T-helper 1 cell treated with Interleukin-12 subunit alpha and Interleukin-12 subunit beta and Interleukin-4 antibody, amounts not matched to agents 30 ng/mL and 1 ng/mL, for 36 hours (primary cell): Measurements from ENCODE around the gene AGPAT4. TPM values are rescaled to one million over a fixed set of nuclear protein-coding genes. Genes with fewer than 3 reads are reported as not detected.

Experiments
- intact Hi-C: fragments of 100-400 bp; cut with micrococcal nuclease; formaldehyde crosslinking; loops from one replicate; pipeline ENCODE4 v1.15.1; 2024
- total RNA-seq: library from RNA; stranded (reverse); gene quantifications from 2 replicates; pipeline ENCODE4 v1.2.3, GENCODE V29; 2022

AGPAT4 gene
- total RNA-seq, 1 donor from 2014 or later: 20.7 TPM

DNA sequence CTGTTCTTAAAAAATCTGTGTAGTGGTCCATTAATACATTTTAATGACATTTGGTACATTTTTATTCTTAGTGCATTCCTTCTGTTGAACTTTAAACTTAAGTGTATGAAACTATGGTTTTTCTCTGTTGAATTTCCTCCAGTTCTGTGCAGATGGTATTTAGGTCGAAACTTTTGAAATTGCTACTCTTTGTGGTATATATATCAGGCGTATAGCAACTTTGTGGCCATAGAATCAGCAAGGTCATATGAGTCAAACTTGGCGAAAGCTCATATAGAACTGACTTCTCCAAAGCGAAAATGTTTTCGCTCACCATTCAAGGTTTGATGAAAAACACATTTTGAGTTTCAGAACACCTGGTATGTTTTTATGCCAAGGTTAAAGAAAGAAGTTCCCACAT is 188.6 kb downstream of the AGPAT4 start:
- intact Hi-C loops: no loop called here

DNA sequence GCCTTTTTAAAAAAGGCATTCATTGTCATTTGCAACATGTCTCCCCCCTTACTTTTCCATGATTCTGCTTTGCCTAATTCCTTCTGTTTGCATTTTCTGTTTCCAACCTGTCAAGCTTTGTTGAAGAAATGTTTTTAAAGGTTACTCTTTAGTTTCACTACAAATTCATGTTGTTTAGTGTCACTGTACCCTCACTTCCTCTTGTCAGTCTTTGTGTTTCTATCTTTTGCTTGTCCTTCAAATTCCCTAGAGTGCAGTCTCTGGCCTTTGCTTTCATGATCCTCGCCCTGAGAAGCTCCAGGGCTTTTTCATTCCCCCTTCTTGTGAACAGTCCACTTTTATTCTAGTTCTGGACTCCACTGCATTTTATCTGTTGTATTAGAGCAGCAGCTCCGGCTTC is 191.6 kb downstream of the AGPAT4 start:
- intact Hi-C loops: no loop called here

DNA sequence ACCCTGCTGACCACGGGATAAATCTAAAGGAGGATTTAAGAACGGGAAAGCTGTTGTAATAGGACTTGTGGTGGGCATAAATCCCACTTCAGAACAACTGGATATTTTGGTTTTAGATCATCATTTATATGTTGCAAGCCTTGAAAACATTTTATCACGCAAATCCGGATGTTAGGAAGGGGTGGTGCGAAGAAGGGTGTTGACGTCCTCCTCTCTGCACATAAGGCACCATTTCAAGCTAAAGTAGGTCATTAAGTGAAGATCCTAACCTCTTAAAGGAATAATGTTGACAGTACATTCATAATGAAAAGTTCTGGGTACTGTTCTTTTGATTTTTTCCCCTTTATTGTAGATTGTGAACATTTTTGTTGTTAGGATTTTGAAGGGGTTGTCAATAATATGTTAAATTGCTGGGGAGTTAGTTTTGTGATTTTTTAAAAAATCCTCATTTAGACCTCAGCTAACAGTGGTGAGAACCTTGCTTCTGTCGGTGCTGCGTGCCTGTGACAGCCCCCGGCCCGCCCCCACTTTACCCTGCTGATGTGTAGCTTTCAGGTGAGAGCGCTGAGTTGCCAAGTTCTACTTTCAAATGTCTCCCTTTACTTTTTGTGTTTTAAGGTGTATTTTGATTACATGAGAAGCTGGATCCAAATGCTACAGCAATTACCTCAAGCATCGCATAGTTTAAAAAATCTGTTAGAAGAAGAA is 193.4 kb downstream of the AGPAT4 start:
- intact Hi-C loops: no loop called here
